Neural progenitor cell (in vitro differentiated cells): ENCODE data around the gene TTC3. TPM values are rescaled to one million over a fixed set of nuclear protein-coding genes. Genes with fewer than 3 reads are reported as not detected.

Experiments
- DNase-seq: peaks from one replicate; pipeline ENCODE4 v3.0.0-alpha.2; 2016; ENCODE audit warnings: low spot score
- H2AFZ ChIP-seq: fragments of 200-600 bp; sonication (generic); replicated peaks from 2 replicates; pipeline ENCODE4 v1.6.1; 2016; ENCODE audit warnings: antibody characterized with exemption
- H3F3A ChIP-seq: fragments of 200-600 bp; sonication (generic); 2 replicates; pipeline ENCODE4 v1.6.1; 2016; ENCODE audit warnings: antibody characterized with exemption, low read depth
- H3K27ac ChIP-seq: fragments of 200-600 bp; sonication (generic); 2 replicates; pipeline ENCODE4 v1.5.1; 2016; ENCODE audit warnings: mild to moderate bottlenecking
- H3K27me3 ChIP-seq: fragments of 200-600 bp; sonication (generic); 2 replicates; pipeline ENCODE4 v1.6.1; 2016; ENCODE audit warnings: mild to moderate bottlenecking, moderate library complexity
- H3K36me3 ChIP-seq: fragments of 200-600 bp; sonication (generic); 2 replicates; pipeline ENCODE4 v1.5.1; 2016
- H3K4me1 ChIP-seq: fragments of 200-600 bp; sonication (generic); 2 replicates; pipeline ENCODE4 v1.6.1; 2016; ENCODE audit warnings: mixed run types
- H3K4me2 ChIP-seq: fragments of 200-600 bp; sonication (generic); 2 replicates; pipeline ENCODE4 v1.6.1; 2016
- H3K4me3 ChIP-seq: fragments of 200-600 bp; sonication (generic); 2 replicates; pipeline ENCODE4 v1.5.1; 2016
- H3K79me2 ChIP-seq: fragments of 200-600 bp; sonication (generic); 2 replicates; pipeline ENCODE4 v1.6.1; 2016; ENCODE audit warnings: low read depth
- H3K9ac ChIP-seq: fragments of 200-600 bp; sonication (generic); 2 replicates; pipeline ENCODE4 v1.6.1; 2016
- H3K9me3 ChIP-seq: fragments of 200-600 bp; sonication (generic); 2 replicates; pipeline ENCODE4 v1.5.1; 2016; ENCODE audit warnings: low read depth
- H4K20me1 ChIP-seq: fragments of 200-600 bp; sonication (generic); 2 replicates; pipeline ENCODE4 v1.6.1; 2016; ENCODE audit warnings: low read depth
- H3K27ac Mint-ChIP-seq: 3 replicates; pipeline ENCODE4 v1.8.0; 2021; ENCODE audit warnings: mixed read lengths
- H3K27me3 Mint-ChIP-seq: 2 replicates; pipeline ENCODE4 v1.8.0; 2022; ENCODE audit warnings: low read depth, mild to moderate bottlenecking, inconsistent platforms, moderate library complexity, mixed read lengths; ENCODE audit not compliant: insufficient read depth
- H3K36me3 Mint-ChIP-seq: 3 replicates; pipeline ENCODE4 v1.8.0; 2021; ENCODE audit warnings: mixed read lengths
- H3K4me1 Mint-ChIP-seq: 3 replicates; pipeline ENCODE4 v1.8.0; 2021; ENCODE audit warnings: mixed read lengths
- H3K4me3 Mint-ChIP-seq: 3 replicates; pipeline ENCODE4 v1.8.0; 2021; ENCODE audit warnings: mild to moderate bottlenecking, moderate library complexity, mixed read lengths
- H3K9me3 Mint-ChIP-seq: 3 replicates; pipeline ENCODE4 v1.8.0; 2020; ENCODE audit warnings: mixed read lengths
- EZH2 ChIP-seq: fragments of 200-600 bp; sonication (generic); IDR thresholded peaks from 2 replicates; pipeline ENCODE4 v1.6.1; 2017; ENCODE audit warnings: antibody characterized with exemption, mild to moderate bottlenecking, moderate library complexity
- EZH2phosphoT487 ChIP-seq: fragments of 200-600 bp; sonication (generic); IDR thresholded peaks from 2 replicates; pipeline ENCODE4 v1.6.1; 2017; ENCODE audit warnings: antibody characterized with exemption
- total RNA-seq: library from RNA; depleted of rRNA; stranded (reverse); fragments of >200 nt; gene quantifications from 2 replicates; pipeline ENCODE4 v1.2.3, GENCODE V29; 2015; ENCODE audit warnings: low replicate concordance
- TF ChIP-seq, protein P1 (sequence below): fragments of 200-600 bp; sonication (generic); IDR thresholded peaks from 2 replicates; pipeline ENCODE4 v1.5.1; 2017; ENCODE audit warnings: antibody characterized with exemption, mild to moderate bottlenecking

TTC3 gene
- total RNA-seq, 1 donor from 2014 or later, result 135 TPM

DNA sequence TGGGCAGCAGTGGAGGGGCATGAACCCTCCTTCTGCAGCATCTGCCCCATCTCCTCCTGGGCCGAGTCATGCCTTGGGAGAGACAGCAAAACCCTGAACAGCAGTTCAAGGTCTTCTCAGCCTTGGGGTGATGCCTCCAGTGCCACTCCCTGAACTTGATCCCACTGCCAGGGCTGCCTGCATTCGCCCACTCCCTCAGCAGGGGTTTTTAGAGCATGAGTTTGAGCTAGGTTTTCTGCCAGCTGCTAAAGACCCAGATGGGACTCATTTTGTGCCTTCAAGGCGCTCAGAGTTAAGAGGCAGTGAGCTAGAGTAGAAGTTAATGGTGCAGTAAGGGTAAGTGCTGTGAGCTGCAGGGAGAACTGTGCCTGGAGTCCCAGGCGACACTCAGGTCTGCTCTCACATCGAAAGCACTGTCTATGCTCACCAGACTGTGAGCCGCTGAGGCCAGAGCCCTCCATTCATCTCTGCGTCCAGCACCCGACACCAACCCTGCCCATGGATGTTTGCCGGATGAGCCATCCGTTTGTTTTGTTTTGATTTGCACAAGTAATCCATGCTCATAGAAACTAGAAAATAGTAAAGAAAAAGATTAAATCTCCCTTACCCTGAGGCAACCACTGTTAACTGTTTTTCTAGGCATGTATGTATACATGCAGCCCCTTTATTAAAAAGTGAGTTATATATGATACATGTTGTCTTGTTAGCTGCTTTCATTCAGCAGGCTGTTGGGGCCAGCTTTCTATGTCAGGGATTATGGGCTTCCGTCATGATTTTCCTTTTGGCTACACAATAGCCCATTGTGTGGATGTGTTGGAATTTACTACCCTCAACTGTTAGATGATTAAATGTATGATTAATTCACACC lies 126.2 kb downstream of the TTC3 start:
- Mint-ChIP-seq H3K27me3 (no peaks in the 10 kb centered on the region), H3K4me1 (peaks cover 5% of the 10 kb centered on the region), H3K9me3 (no peaks in the 10 kb centered on the region), H3K36me3 (peaks cover 60% of the 10 kb centered on the region), H3K4me3 (peak overlapping the region; percentile 8), H3K27ac (peak overlapping the region; percentile 33)
- Histone ChIP-seq H3K27ac (no peak overlapping the region), H3K4me3 (no peak overlapping the region), H3K9me3 (no peaks in the 10 kb centered on the region), H3K27me3 (no peaks in the 10 kb centered on the region), H3K4me2 (no peak overlapping the region), H2AFZ (no peak overlapping the region), H3K79me2 (no peaks in the 10 kb centered on the region), H3F3A (no peaks in the 10 kb centered on the region), H4K20me1 (no peaks in the 10 kb centered on the region), H3K36me3 (peaks cover 4% of the 10 kb centered on the region), H3K9ac (no peak overlapping the region), H3K4me1 (no peaks in the 10 kb centered on the region)
- TF ChIP-seq EZH2 (no peak), EZH2phosphoT487 (no peak)
- TF ChIP-seq, protein P1, sequence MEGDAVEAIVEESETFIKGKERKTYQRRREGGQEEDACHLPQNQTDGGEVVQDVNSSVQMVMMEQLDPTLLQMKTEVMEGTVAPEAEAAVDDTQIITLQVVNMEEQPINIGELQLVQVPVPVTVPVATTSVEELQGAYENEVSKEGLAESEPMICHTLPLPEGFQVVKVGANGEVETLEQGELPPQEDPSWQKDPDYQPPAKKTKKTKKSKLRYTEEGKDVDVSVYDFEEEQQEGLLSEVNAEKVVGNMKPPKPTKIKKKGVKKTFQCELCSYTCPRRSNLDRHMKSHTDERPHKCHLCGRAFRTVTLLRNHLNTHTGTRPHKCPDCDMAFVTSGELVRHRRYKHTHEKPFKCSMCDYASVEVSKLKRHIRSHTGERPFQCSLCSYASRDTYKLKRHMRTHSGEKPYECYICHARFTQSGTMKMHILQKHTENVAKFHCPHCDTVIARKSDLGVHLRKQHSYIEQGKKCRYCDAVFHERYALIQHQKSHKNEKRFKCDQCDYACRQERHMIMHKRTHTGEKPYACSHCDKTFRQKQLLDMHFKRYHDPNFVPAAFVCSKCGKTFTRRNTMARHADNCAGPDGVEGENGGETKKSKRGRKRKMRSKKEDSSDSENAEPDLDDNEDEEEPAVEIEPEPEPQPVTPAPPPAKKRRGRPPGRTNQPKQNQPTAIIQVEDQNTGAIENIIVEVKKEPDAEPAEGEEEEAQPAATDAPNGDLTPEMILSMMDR, result no peak
- no peak for DNase-seq

DNA sequence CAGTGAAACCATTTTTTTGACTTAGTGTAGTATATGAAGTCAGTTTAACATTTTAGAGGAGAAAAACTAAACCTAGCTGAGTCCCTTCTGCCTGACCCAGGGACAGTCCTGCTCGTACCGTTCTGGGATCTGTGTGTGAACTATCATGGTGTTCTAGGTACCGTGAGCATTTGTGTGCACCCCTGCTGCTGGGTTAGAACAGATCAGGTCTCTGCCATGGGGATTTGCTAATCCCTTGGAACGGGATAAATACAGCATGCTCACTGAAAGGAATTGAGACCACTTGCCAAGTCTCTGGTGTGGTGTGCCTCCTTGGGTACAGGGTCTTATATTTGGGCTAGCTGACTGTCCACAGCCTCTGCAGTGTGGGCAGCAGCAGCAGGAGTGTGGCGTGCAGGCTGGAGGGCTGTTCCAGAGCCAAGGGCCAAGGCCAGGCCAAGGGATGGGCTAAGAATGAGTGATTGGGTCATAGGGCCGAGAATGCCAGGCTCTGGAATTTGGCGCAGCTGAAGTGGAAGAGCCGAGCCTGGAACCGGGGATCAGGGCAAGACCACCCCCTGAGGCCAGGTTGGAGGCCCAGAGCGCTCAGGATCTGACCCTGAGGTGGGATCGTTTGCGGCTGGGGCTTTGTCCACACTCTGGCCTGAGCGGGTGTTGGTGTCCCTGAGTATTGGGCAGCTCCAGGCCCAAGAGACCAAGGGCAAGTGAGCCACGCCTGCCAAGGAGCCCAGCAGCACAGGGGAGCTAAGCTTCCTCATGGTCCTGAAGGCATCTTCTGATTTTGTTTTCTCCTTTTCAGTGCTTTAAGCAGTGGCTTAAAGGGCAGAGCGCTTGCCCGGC lies 127.8 kb downstream of the TTC3 start:
- Histone ChIP-seq H3K36me3 (peaks cover 4% of the 10 kb centered on the region), H3K4me1 (no peaks in the 10 kb centered on the region), H4K20me1 (no peaks in the 10 kb centered on the region), H3K4me3 (no peak overlapping the region), H3K79me2 (no peaks in the 10 kb centered on the region), H3K27me3 (no peaks in the 10 kb centered on the region), H3K4me2 (no peak overlapping the region), H3K9ac (no peak overlapping the region), H3K9me3 (no peaks in the 10 kb centered on the region), H3F3A (no peaks in the 10 kb centered on the region), H2AFZ (no peak overlapping the region), H3K27ac (no peak overlapping the region)
- no peak for TF ChIP-seq EZH2phosphoT487
- Mint-ChIP-seq H3K4me3 (no peak overlapping the region), H3K27ac (no peak overlapping the region), H3K4me1 (peaks cover 5% of the 10 kb centered on the region), H3K27me3 (no peaks in the 10 kb centered on the region), H3K36me3 (peaks cover 60% of the 10 kb centered on the region), H3K9me3 (no peaks in the 10 kb centered on the region)
- no peak for DNase-seq

GRCh38 chr21:37202221-37203110 lies 129.4 kb downstream of the TTC3 start:
- Mint-ChIP-seq H3K4me3 (no peak overlapping the region), H3K27ac (peak overlapping the region; percentile 48)

More at GRCh38 chr21:37202221-37203110, 129.4 kb downstream of the TTC3 start:
- Histone ChIP-seq H3K4me3 (no peak overlapping the region), H2AFZ (no peak overlapping the region), H3F3A (no peaks in the 10 kb centered on the region), H3K27ac (no peak overlapping the region), H3K36me3 (peaks cover 4% of the 10 kb centered on the region), H3K4me1 (no peaks in the 10 kb centered on the region), H3K79me2 (no peaks in the 10 kb centered on the region), H3K4me2 (no peak overlapping the region), H4K20me1 (no peaks in the 10 kb centered on the region), H3K27me3 (no peaks in the 10 kb centered on the region), H3K9me3 (no peaks in the 10 kb centered on the region), H3K9ac (no peak overlapping the region)
- H3K27me3 Mint-ChIP-seq, result no peaks in the 10 kb centered on the region
- no peak for DNase-seq
- TF ChIP-seq EZH2phosphoT487 (no peak), EZH2 (no peak)
- TF ChIP-seq, protein P1, result no peak
- peaks cover 59% of the 10 kb centered on the region for H3K36me3 Mint-ChIP-seq
- H3K9me3 Mint-ChIP-seq, result no peaks in the 10 kb centered on the region
- H3K4me1 Mint-ChIP-seq, result peaks cover 5% of the 10 kb centered on the region
